ES-I3 (cell line): ENCODE data around the gene DAPK1.

Source experiments
- H3K36me3 ChIP-seq: 2 replicates; pipeline ENCODE4 v1.6.1; 2013; ENCODE audit warnings: mild to moderate bottlenecking, low read length, control low read depth, moderate library complexity; ENCODE audit not compliant: insufficient read depth
- H3K4me1 ChIP-seq: 2 replicates; pipeline ENCODE4 v1.6.1; 2013; ENCODE audit warnings: mild to moderate bottlenecking, control low read depth, low read length; ENCODE audit not compliant: insufficient read depth
- H3K9ac ChIP-seq: 2 replicates; pipeline ENCODE4 v1.6.1; 2013; ENCODE audit warnings: low read depth, mild to moderate bottlenecking, low read length, moderate library complexity
- H3K9me3 ChIP-seq: 2 replicates; pipeline ENCODE4 v1.6.1; 2013; ENCODE audit warnings: mild to moderate bottlenecking, low read length, moderate library complexity; ENCODE audit not compliant: control insufficient read depth, insufficient read depth

The DAPK1 gene

DNA sequence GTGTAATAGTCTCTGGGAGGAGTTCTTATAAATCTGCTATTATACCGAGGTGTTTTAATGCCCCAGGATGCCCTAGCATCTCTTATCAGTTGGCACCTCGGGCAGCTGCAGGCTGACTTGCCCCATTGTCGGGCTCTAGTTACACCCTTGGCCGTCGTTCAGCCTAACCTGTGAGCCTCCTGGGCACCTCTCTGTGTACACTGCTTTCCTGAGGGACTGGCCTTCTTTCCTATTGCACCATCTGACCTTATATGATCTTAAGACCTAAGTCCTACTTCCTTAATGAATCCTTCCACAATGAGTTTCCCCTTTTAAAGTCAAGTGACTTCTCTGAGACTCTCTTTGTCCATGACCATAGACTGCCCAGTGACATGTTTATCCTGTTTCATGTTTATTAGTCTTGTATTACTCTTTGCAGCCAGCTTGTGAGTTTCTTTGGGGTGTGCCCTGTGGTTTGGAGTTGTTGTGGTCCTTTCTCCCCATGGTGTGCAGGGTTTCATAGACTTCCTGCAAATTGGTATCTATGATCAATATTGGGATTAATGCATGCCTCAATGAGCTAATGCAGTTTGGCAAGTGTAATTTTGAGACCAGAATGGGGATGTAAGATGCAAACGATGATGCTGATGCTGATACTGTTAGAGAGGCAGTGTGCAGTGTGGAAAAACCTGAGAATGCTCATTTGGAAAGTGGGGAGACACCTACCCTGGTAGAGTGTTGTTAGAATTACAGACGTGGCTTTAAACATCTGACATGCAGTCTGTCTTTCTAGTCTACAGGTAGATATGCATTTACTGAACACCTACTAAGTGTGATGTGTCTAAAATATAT lies 4.9 kb downstream of the DAPK1 start:
- Histone ChIP-seq H3K36me3 (peaks cover 5% of the 10 kb centered on the region; the same call in 1 of the 2 replicates), H3K9me3 (no peaks in the 10 kb centered on the region), H3K9ac (no peak overlapping the region), H3K4me1 (peaks cover 6% of the 10 kb centered on the region; the same call in 1 of the 2 replicates)

DNA sequence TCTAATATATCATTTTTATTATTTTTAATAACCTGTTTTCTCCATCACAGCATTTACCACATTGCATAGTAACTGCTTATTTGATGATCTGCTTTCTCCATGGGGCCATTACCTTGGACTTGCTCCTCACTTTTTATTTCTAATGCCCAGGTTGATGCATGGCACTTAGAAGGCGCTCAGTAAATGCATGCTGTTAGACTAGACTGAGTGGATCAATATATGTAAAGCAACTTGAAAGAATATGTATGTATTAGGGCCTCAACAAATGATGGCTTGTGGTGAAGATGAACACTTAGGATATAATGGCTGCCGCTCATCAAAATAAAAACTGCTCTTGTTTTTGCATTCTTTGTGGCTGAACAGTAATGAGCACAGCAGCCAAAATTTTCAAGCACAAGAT lies 5.8 kb downstream of the DAPK1 start:
- H3K9ac ChIP-seq: no peak overlapping the region
- H3K9me3 ChIP-seq: no peaks in the 10 kb centered on the region
- H3K36me3 ChIP-seq: peaks cover 5% of the 10 kb centered on the region; the same call in 1 of the 2 replicates
- peaks cover 6% of the 10 kb centered on the region; the same call in 1 of the 2 replicates for H3K4me1 ChIP-seq

DNA sequence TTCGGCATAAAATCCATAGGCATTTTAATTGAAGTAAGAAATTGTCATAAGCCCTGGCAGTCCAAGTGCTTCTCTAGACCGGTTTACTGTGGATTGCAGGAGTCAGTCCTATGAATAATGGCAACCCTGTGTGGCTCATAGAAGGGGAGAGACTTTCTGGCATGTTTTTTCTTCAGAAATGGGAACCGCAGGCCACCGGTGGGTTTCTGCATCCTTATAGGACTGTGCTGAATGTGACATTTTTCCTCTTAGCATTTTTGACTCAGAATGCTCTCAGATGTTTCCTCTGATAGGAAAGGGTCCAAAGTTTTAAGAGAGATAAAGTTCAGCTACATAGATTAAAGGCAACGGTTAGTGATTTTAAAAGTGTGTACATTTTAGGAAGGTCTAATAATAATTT lies 6.3 kb downstream of the DAPK1 start:
- H3K4me1 ChIP-seq: peaks cover 6% of the 10 kb centered on the region; the same call in 1 of the 2 replicates
- H3K36me3 ChIP-seq: peaks cover 5% of the 10 kb centered on the region; the same call in 1 of the 2 replicates
- no peak overlapping the region for H3K9ac ChIP-seq
- H3K9me3 ChIP-seq: no peaks in the 10 kb centered on the region

DNA sequence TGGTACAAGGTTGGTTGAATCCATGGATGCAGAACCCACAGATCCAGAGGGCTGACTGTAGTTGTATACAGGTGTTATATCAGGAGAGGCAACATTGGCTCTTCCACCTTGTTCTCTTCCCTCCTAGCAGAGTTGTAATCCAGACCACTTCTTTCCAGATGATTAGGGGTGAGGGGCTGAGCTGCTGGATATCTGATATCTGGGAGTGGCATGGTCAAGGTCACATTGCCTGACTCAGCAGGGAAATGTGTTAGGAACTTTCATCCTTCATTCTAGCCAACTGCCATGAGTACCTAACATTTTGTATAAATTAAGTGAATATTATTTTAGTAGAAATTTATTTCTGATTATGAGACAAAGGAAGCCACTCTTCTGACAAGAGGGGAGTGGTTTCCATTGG lies 7.3 kb downstream of the DAPK1 start:
- H3K9ac ChIP-seq: no peak overlapping the region
- no peaks in the 10 kb centered on the region for H3K9me3 ChIP-seq
- H3K36me3 ChIP-seq: peaks cover 5% of the 10 kb centered on the region; the same call in 1 of the 2 replicates
- peaks cover under 1% of the 10 kb centered on the region; the same call in 1 of the 2 replicates for H3K4me1 ChIP-seq

DNA sequence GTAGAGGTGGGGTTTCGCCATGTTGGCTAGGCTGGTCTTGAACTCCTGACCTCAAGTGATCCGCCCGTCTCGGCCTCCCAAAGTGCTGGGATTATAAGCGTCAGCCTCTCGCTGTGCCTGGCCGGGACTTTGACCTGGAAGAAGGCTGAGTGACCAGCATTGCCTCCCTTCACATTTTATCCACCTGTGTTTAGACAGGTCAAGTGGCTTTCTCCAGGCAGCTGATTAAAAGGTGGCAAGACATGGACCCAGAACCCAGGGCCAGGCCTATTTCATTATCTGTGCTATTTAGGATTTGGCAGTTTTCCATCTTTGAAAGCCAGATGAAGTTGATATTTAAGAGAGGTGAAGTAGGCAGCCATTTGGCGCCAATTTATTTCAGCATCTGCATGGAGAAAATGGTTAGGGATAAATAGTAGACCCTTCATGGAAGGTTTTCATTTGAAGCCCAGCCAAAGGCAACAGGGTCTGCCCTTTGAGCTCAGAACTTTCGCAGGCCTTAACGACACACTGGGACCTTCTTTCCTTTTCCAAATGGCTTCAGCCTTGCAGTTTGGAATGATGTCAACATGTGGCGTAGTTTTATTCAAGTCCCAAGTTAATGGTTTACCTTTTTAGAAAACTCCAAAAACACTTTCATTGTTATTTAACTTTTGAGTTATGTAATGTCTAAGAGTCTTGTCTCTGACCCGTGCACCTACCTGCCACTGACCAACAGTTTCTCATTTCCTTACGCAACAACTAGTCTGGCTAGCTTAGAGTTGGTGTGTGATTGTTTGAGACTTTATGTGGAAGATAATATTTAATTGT lies 8.4 kb downstream of the DAPK1 start:
- H3K9ac ChIP-seq: no peak overlapping the region
- peaks cover 5% of the 10 kb centered on the region; the same call in 1 of the 2 replicates for H3K36me3 ChIP-seq
- no peaks in the 10 kb centered on the region for H3K4me1 ChIP-seq
- no peaks in the 10 kb centered on the region for H3K9me3 ChIP-seq

DNA sequence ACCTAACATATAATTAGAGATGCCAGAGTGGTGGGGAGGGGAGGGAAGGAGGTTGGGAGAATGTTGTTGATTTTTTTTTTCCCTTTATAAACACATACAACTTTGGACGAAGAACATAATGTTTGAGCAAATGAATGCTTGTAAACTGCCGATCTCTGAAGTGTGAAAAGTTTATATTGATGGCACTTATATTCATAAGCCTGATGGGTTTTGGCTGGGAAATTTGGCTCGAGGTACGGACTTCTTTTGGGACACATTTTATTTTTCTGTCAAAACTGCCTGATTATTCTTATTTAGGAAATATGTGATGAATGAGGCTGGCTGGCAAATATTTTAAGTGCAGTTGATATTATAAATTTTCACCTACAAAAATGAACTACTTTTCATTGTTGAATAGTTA lies 9.9 kb downstream of the DAPK1 start:
- Histone ChIP-seq H3K4me1 (no peaks in the 10 kb centered on the region), H3K36me3 (peaks cover 5% of the 10 kb centered on the region; the same call in 1 of the 2 replicates), H3K9me3 (no peaks in the 10 kb centered on the region), H3K9ac (no peak overlapping the region)

DNA sequence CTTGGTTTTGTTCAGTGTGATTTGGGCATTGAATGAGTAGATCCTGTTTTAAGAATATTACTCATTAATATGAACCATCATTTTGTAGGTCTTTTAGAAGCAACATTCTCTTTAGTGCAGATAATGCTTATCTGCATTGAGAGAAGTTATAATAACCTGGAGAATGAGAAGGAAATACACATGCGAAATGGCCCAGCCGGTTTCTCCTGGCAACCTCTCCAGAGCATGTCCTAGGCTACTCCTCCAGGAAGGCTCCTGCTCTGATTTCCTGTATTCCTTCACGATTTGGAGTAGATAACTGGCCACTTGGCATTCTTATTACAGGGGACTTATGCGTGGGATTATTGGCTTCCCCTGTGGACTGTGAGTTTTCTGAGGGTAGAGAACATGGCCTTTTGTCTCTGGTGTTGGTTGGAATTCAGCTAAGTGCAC lies 12.6 kb downstream of the DAPK1 start:
- Histone ChIP-seq H3K4me1 (peaks cover 2% of the 10 kb centered on the region; the same call in 1 of the 2 replicates), H3K9ac (no peak overlapping the region), H3K36me3 (peaks cover 4% of the 10 kb centered on the region), H3K9me3 (no peaks in the 10 kb centered on the region)

DNA sequence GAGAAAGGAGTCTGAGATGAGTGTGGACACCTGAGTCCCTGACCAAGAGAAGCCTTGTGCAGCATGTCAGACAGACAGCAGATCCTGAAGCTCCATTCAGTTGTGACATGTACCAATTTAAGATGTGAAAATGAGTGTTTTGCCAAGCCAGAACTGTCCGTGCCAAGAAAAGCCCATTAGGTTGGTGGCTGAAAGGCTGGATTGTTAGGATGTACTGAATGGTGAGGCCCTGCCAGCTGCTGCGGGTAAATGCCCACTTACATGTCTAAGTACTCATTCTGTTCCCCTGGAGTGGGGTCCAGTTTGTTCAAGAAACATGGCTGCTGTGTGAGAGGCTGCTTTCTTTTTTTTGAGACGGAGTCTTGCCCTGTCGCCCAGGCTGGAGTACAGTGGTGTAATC lies 14.6 kb downstream of the DAPK1 start:
- H3K9me3 ChIP-seq: no peaks in the 10 kb centered on the region
- H3K4me1 ChIP-seq: peaks cover 23% of the 10 kb centered on the region
- H3K9ac ChIP-seq: no peak overlapping the region
- H3K36me3 ChIP-seq: peaks cover 5% of the 10 kb centered on the region

DNA sequence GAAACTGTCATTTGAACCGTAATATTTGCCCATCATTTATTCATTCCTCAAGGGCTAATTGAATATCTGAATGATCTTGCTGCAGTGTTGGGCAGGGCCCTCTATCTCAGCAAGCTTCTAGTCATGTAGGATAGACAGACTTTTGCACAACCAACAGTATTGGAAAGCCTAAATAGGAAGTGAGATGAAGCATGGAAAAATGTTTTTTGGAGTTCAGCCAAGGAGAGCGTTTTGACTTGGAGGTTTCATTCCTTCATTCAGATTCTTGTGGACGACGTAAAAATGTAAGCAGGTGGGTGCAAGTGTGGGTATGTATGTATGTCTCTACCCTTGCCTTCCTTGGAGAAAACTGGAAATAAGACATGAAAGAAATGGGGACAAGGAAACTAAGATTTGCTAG lies 15.5 kb downstream of the DAPK1 start:
- Histone ChIP-seq H3K36me3 (peaks cover 5% of the 10 kb centered on the region), H3K4me1 (peaks cover 23% of the 10 kb centered on the region)

DNA sequence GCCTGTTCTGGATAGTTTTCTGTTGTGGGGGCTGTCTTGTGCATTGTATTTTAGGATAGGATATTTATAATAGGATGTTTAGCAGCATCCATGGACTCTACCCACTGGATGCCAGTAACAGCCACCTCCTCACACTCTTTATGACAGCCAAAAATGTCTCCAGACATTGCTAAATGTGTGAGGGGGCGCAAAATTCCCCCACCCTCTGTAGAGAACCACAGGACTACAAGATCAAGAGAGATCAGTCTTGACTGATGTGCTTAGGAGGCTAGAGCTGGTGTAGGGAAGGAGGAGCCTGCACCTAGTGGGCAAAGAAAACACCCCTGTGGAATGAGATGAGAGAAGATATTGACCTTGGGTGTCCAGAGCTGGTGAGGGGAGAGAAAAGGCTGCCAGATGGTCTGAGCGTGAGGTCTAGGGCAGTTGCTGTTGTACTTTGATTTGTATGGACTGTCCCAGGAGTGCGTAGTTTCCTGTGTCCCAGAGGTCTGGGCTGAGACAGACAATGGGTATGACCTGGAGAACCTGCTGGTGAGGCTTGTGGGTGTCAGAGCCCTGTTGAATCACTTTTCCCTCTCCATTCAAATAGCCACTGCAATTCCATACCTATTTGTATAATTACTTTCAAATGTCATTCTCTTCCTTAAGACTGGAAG lies 16.3 kb downstream of the DAPK1 start:
- peaks cover 29% of the 10 kb centered on the region for H3K4me1 ChIP-seq
- H3K9me3 ChIP-seq: no peaks in the 10 kb centered on the region
- H3K36me3 ChIP-seq: peaks cover 7% of the 10 kb centered on the region
- no peak overlapping the region for H3K9ac ChIP-seq

More for the DNA sequence above, 15.5 kb downstream of the DAPK1 start:
- no peaks in the 10 kb centered on the region for H3K9me3 ChIP-seq
- H3K9ac ChIP-seq: no peak overlapping the region

DNA sequence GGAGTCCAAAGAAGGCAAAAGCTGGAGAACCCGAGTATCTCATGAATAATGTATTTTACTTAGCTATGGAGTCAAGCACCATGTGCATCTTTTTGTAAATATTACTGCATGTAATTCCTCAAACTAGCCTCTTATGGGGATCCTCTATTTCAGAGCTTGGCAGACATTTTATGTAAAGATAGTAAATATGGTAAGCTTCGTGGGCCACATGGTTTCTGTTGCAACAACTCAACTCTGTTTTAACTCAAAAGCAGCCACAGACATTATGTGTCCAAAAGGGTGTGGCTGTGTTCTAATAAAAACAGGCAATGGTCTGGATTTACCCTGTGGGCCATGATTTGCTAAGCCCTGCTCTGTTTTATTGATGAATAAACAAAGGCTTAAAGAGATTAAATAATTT lies 17.3 kb downstream of the DAPK1 start:
- H3K4me1 ChIP-seq: peaks cover 38% of the 10 kb centered on the region
- H3K9me3 ChIP-seq: no peaks in the 10 kb centered on the region
- H3K36me3 ChIP-seq: peaks cover 7% of the 10 kb centered on the region
- no peak overlapping the region for H3K9ac ChIP-seq

DNA sequence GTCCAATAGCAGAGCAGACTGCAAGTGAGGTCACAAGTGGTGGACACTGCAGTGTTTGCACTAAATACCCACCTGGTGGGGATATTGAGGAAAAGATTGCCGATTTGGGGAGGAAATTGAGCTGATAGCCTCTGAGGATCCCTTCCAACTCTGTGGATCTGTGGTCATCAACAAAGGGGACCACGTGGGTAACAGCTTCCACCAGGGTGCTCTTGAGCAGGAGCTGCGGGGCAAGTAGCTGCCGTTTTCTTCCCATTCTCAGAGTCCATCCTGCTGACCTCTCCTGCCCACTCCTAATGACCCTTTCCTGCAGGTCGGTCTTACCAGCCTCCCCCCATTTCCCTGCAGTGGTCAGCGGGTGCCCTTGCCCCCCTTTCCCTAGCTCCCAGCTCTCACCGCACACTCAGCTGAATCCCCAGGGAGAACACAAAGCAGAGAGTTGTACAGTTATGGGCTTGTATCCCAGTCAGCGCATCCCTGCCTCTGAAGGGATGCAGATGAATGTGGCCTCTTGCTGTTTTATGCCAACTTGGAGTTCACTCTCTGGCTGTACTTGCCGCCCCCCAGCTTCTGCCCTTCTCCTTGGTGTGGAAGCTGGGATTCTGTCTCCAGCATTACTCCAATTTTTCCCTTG lies 18.0 kb downstream of the DAPK1 start:
- H3K9ac ChIP-seq: no peak overlapping the region
- peaks cover 7% of the 10 kb centered on the region; the same call in 1 of the 2 replicates for H3K36me3 ChIP-seq
- H3K9me3 ChIP-seq: no peaks in the 10 kb centered on the region
- peaks cover 40% of the 10 kb centered on the region for H3K4me1 ChIP-seq

DNA sequence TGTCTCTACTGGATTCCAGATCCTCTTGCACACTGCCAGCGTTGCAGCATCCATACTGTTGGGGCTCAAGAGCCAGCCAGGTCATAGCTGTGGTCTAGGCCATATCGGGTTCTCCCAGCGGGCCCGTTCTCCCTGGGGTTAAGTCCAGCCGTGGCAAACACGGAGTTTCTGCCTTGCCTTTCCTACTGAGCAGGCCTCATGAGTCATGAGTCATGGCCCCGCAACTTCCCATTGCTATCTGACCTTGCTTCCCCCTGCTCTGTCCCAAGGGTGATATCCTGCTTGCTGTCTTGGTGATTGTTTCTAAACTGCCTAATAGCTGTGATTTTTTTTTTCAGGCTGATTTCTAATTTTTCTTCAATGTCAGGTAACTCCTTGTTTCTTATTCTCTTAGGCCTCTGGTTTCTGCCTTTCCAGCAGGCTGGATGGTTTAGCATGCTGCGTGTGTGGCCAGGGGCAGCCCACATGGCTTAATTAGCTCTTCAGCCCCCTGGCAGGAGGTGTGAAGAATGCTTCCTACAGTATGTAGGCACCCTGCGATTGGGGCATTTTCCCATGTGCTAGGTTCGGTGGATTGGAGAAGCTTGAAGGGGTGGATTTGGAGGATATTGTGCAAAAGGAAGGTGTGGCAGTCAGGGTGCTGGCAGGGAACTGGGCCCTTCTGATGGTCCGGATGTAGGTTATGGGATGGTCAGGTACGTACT lies 18.7 kb downstream of the DAPK1 start:
- peaks cover 7% of the 10 kb centered on the region; the same call in 1 of the 2 replicates for H3K36me3 ChIP-seq
- no peak overlapping the region for H3K9ac ChIP-seq
- peaks cover 40% of the 10 kb centered on the region for H3K4me1 ChIP-seq
- H3K9me3 ChIP-seq: no peaks in the 10 kb centered on the region
